IMR-90 (cell line): ENCODE data around the gene ERLIN1. TPM values are rescaled to one million over a fixed set of nuclear protein-coding genes. Genes with fewer than 3 reads are reported as not detected.

Experiments used
- ATAC-seq: fragments of 200-7000 bp; cut with Tn5 transposase; 2 replicates; pipeline ENCODE4 v1.9.1; 2020; ENCODE audit warnings: low read depth, mild to moderate bottlenecking, moderate library complexity
- BruUV-seq: library from RNA; stranded (reverse); fragments of 400-500 nt; replicated peaks from 2 replicates; lab custom pipeline; 2021; lab: Mats Ljungman, UMichigan
- CTCF ChIA-PET: fragments of 300-600 bp; formaldehyde crosslinking; extraction: SDS; loops from one replicate; lab custom pipeline; 2021; ENCODE audit warnings: antibody characterized with exemption; lab: Yijun Ruan, JAX
- POLR2A ChIA-PET: fragments of 300-600 bp; sonication (Branson Sonifier 250); formaldehyde crosslinking; loops from one replicate; lab custom pipeline; 2022; ENCODE audit warnings: antibody characterized with exemption; ENCODE audit not compliant: unreplicated experiment; lab: Charles Lee
- DNase-seq: peaks from one replicate; pipeline ENCODE4 v3.0.0; 2013
- H2AFZ ChIP-seq: replicated peaks from 2 replicates; pipeline ENCODE3; 2013; ENCODE audit warnings: low read length, mild to moderate bottlenecking; ENCODE audit not compliant: poor library complexity
- H2AK5ac ChIP-seq: 2 replicates; pipeline ENCODE4 v1.6.1; 2013; ENCODE audit warnings: low read depth, low read length, inconsistent platforms
- H2AK9ac ChIP-seq: replicated peaks from 2 replicates; pipeline ENCODE3; 2013; ENCODE audit warnings: mild to moderate bottlenecking, low read depth, low read length, moderate library complexity; ENCODE audit not compliant: poor library complexity
- H2BK120ac ChIP-seq: 2 replicates; pipeline ENCODE4 v1.6.1; 2013; ENCODE audit warnings: low read depth, low read length, inconsistent platforms
- H2BK15ac ChIP-seq: 3 replicates; pipeline ENCODE4 v1.6.1; 2013; ENCODE audit warnings: low read depth, low read length, inconsistent platforms
- H2BK20ac ChIP-seq: 2 replicates; pipeline ENCODE4 v1.6.1; 2013; ENCODE audit warnings: low read depth, mild to moderate bottlenecking, inconsistent platforms, low read length, moderate library complexity
- H2BK5ac ChIP-seq: 2 replicates; pipeline ENCODE4 v1.6.1; 2013; ENCODE audit warnings: mild to moderate bottlenecking, low read depth, low read length, inconsistent platforms; ENCODE audit not compliant: poor library complexity, severe bottlenecking
- H3K14ac ChIP-seq: replicated peaks from 2 replicates; pipeline ENCODE4 v1.6.1; 2013; ENCODE audit warnings: low read depth, low read length, inconsistent platforms
- H3K18ac ChIP-seq: 2 replicates; pipeline ENCODE4 v1.6.1; 2013; ENCODE audit warnings: low read depth, low read length, control low read depth
- H3K23ac ChIP-seq: 2 replicates; pipeline ENCODE4 v1.6.1; 2013; ENCODE audit warnings: low read depth, low read length, inconsistent platforms
- H3K27ac ChIP-seq: 2 replicates; pipeline ENCODE4 v1.5.1; 2013; ENCODE audit warnings: mild to moderate bottlenecking, control low read depth, low read length; ENCODE audit not compliant: insufficient read depth
- H3K27me3 ChIP-seq: 2 replicates; pipeline ENCODE4 v1.6.1; 2013; ENCODE audit warnings: low read length; ENCODE audit not compliant: control insufficient read depth, insufficient read depth
- H3K36me3 ChIP-seq: 2 replicates; pipeline ENCODE4 v1.6.1; 2013; ENCODE audit warnings: low read length, mixed read lengths; ENCODE audit not compliant: control insufficient read depth, insufficient read depth
- H3K4ac ChIP-seq: 2 replicates; pipeline ENCODE4 v1.6.1; 2013; ENCODE audit warnings: low read depth, low read length, inconsistent platforms
- H3K4me1 ChIP-seq: 2 replicates; pipeline ENCODE4 v1.6.1; 2013; ENCODE audit warnings: low read length, mixed read lengths; ENCODE audit not compliant: control insufficient read depth, insufficient read depth
- H3K4me2 ChIP-seq: 2 replicates; pipeline ENCODE4 v1.6.1; 2013; ENCODE audit warnings: low read depth, mild to moderate bottlenecking, control low read depth, low read length, moderate library complexity
- H3K4me3 ChIP-seq: 2 replicates; pipeline ENCODE4 v1.5.1; 2013; ENCODE audit warnings: low read depth, mild to moderate bottlenecking, control low read depth, low read length, moderate library complexity; ENCODE audit not compliant: insufficient read depth
- H3K56ac ChIP-seq: 2 replicates; pipeline ENCODE4 v1.6.1; 2013; ENCODE audit warnings: low read length, inconsistent platforms; ENCODE audit not compliant: insufficient read depth; ENCODE audit errors: extremely low read depth
- H3K79me1 ChIP-seq, 2 experiments: 2 replicates each; pipeline ENCODE4 v1.6.1; 2013; ENCODE audit warnings: low read length in 2 of 2, inconsistent platforms in 1 of 2, low read depth in 1 of 2
- H3K9ac ChIP-seq: 2 replicates; pipeline ENCODE4 v1.6.1; 2013; ENCODE audit warnings: low read depth, low read length, control low read depth
- H3K9me1 ChIP-seq: 2 replicates; pipeline ENCODE4 v1.6.1; 2013; ENCODE audit warnings: low read length, inconsistent platforms; ENCODE audit not compliant: insufficient read depth
- H3K9me3 ChIP-seq: 2 replicates; pipeline ENCODE4 v1.6.1; 2013; ENCODE audit warnings: low read length; ENCODE audit not compliant: control insufficient read depth, insufficient read depth
- H4K20me1 ChIP-seq: 2 replicates; pipeline ENCODE4 v1.6.1; 2013; ENCODE audit warnings: low read length, inconsistent platforms; ENCODE audit not compliant: insufficient read depth
- H4K5ac ChIP-seq: 2 replicates; pipeline ENCODE4 v1.6.1; 2013; ENCODE audit warnings: mild to moderate bottlenecking, low read depth, low read length, control low read depth
- H4K8ac ChIP-seq, 2 experiments: 2 replicates each; pipeline ENCODE4 v1.6.1; 2013; ENCODE audit warnings: low read depth in 2 of 2, low read length in 2 of 2, control low read depth in 1 of 2, inconsistent platforms in 1 of 2
- H4K91ac ChIP-seq: 2 replicates; pipeline ENCODE4 v1.6.1; 2013; ENCODE audit warnings: low read depth, low read length, inconsistent platforms; ENCODE audit not compliant: insufficient read depth
- FOS ChIP-seq: fragments of 150-350 bp; IDR thresholded peaks from 2 replicates; pipeline ENCODE4 v1.6.1; 2016; ENCODE audit warnings: low read depth, low read length
- MAZ ChIP-seq: IDR thresholded peaks from 2 replicates; pipeline ENCODE4 v1.6.1; 2012; ENCODE audit warnings: low read depth, mild to moderate bottlenecking, low read length, improper control_type of control experiment, moderate library complexity, borderline replicate concordance
- RCOR1 ChIP-seq: IDR thresholded peaks from 2 replicates; pipeline ENCODE4 v1.6.1; 2012; ENCODE audit warnings: mild to moderate bottlenecking, low read length, improper control_type of control experiment; ENCODE audit not compliant: insufficient replicate concordance
- WGBS, 2 experiments: methylation state at CpG; one replicate each; pipeline versions ENCODE4 v1.1.5 to v1.1.7; 2013; ENCODE audit warnings: missing lambda C conversion rate in 2 of 2; ENCODE audit not compliant: insufficient read length in 1 of 2; ENCODE audit errors: extremely low coverage in 2 of 2; 5-methylcytosine and 5-hydroxymethylcytosine counted together
- dilution Hi-C: fragments of 300-500 bp; cut with HindIII; formaldehyde crosslinking; loops from one replicate; pipeline ENCODE4 v1.14.3; 2018; ENCODE audit warnings: low sequenced_read_pairs; ENCODE audit not compliant: unreplicated experiment
- in situ Hi-C: fragments of 300-500 bp; cut with MboI; formaldehyde crosslinking; loops from 3 replicates; pipeline ENCODE4 v1.14.3; 2019; ENCODE audit warnings: low sequenced_read_pairs, inconsistent platforms, mixed read lengths
- intact Hi-C: fragments of 100-400 bp; cut with micrococcal nuclease; formaldehyde crosslinking; loops from 2 replicates; pipeline ENCODE4 v1.10.0; 2022
- polyA plus RNA-seq, 3 experiments: library from polyadenylated mRNA; depleted of rRNA; stranded (reverse); fragments of >200 nt; gene quantifications; 2 replicates each; pipeline ENCODE4 v1.2.3, GENCODE V29; 2012; ENCODE audit warnings: low replicate concordance in 1 of 3
- total RNA-seq: library from RNA; depleted of rRNA; stranded (reverse); fragments of >200 nt; gene quantifications from 2 replicates; pipeline ENCODE4 v1.2.3, GENCODE V29; 2012

ERLIN1 gene
- total and polyA plus RNA-seq, 2 of the 4 experiments (the other 2 are of a cell fraction) = 31.5 to 33.9 TPM

DNA sequence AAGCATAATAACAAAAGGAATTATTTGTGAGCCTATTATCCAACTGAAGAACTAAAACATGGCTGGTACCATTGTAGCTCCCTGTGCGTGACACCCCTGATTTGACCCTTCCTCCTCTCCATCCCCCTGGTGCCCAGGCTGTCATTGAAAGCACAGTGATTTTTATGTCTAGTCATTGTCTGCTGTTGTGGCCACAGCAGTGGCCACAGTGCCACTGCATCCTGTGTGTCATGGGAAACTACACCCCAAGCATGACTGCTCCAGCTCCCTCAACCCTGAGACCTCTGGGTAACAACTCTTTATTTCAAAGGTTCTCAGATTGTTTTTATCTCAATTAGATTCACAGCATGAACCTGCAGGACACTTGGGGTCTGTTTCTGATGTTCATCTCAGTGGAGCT, 52.0 kb downstream of the ERLIN1 start:
- no peak overlapping the region for H3K4ac ChIP-seq
- H2AK9ac ChIP-seq = no peak overlapping the region
- dilution Hi-C loops = no loop called here
- no peaks in the 10 kb centered on the region for H3K79me1 ChIP-seq
- no peak overlapping the region for H3K18ac ChIP-seq
- 0 out of 2 replicates have a peak, but pooled peaks cover 3% of the 10 kb centered on the region for H3K9me3 ChIP-seq
- H4K20me1 ChIP-seq = no peaks in the 10 kb centered on the region
- H4K8ac ChIP-seq = no peak overlapping the region
- no peak overlapping the region for H3K27ac ChIP-seq
- H2BK120ac ChIP-seq = no peak overlapping the region
- H3K4me2 ChIP-seq = no peak overlapping the region
- POLR2A ChIA-PET = no interaction called here
- no peaks in the 10 kb centered on the region for H3K36me3 ChIP-seq
- no peak overlapping the region for H3K14ac ChIP-seq
- no CpG with 5 or more reads among the region's 1 CpG for WGBS, 2 experiments
- no peak for ATAC-seq
- peaks cover 14% of the 10 kb centered on the region for H3K27me3 ChIP-seq
- no peak overlapping the region for H3K56ac ChIP-seq
- H2BK20ac ChIP-seq = no peak overlapping the region
- no peak overlapping the region for H3K9ac ChIP-seq
- H3K4me3 ChIP-seq = no peak overlapping the region
- H3K4me1 ChIP-seq = no peaks in the 10 kb centered on the region
- no peak overlapping the region for H2BK15ac ChIP-seq
- no peak for TF ChIP-seq MAZ
- TF ChIP-seq FOS = no peak
- no peak for TF ChIP-seq RCOR1
- no peak overlapping the region for H4K91ac ChIP-seq
- in situ Hi-C loops = no loop called here
- H4K5ac ChIP-seq = no peak overlapping the region
- H2BK5ac ChIP-seq = no peak overlapping the region
- intact Hi-C loops = no loop called here
- CTCF ChIA-PET = interaction anchor here (0.6 kb wide), 1 partner anchor 360 kb away, joined by 4 read pairs; no protein-coding TSS in a partner anchor
- H2AK5ac ChIP-seq = no peak overlapping the region
- H2AFZ ChIP-seq = no peak overlapping the region
- BruUV-seq = no TSS peak
- no peaks in the 10 kb centered on the region for H3K9me1 ChIP-seq
- H3K23ac ChIP-seq = no peak overlapping the region
- no peak for DNase-seq
